K562 (cell line): ENCODE measurements around the gene VPS26A. TPM values are rescaled to one million over a fixed set of nuclear protein-coding genes. Genes with fewer than 3 reads are reported as not detected.

Experiments
- ATAC-seq: fragments of 200-7000 bp; cut with Tn5 transposase; 3 replicates; pipeline ENCODE4 v1.9.1; 2020; ENCODE audit warnings: moderate library complexity
- BruUV-seq: library from RNA; stranded (reverse); fragments of 400-500 nt; replicated peaks from 2 replicates; lab custom pipeline; 2021; lab: Mats Ljungman, UMichigan
- CTCF ChIA-PET: fragments of 300-600 bp; formaldehyde crosslinking; extraction: SDS; loops from one replicate; lab custom pipeline; 2021; ENCODE audit warnings: low intra/inter-chr PET ratio; lab: Yijun Ruan, JAX
- POLR2A ChIA-PET: fragments of 300-600, 350-650 bp; sonication (Branson Sonifier 250); formaldehyde crosslinking; extraction: SDS; loops from one replicate; lab custom pipeline; 2021; ENCODE audit warnings: antibody characterized with exemption, inconsistent platforms; lab: Yijun Ruan, JAX
- DNase-seq, 4 experiments: peaks; one replicate each; pipeline versions ENCODE4 v3.0.0 to v3.0.0-alpha.2; 2011 to 2018; ENCODE audit warnings: low spot score in 3 of 4, mixed read lengths in 3 of 4; ENCODE audit errors: extremely low read depth in 1 of 4
- FAIRE-seq: peaks from 2 replicates; lab custom pipeline; 2011; peaks lifted over from hg19 to GRCh38; lab: Jason Lieb, UNC
- H2AFZ ChIP-seq: 2 replicates; pipeline ENCODE4 v1.6.0; 2011; ENCODE audit warnings: low read depth, low read length, control low read depth, inconsistent platforms
- H3K27ac ChIP-seq: fragments of 200-600 bp; 3 replicates; pipeline ENCODE4 v1.8.0; 2011; ENCODE audit warnings: low read depth, mild to moderate bottlenecking, control low read depth, inconsistent platforms, low read length, moderate library complexity, mixed read lengths; ENCODE audit errors: extremely low read depth
- H3K27me3 ChIP-seq, 2 experiments: fragments of 300-600 bp in 1 of 2; 2 replicates in 1 of 2; 3 replicates in 1 of 2; pipeline versions ENCODE4 v1.6.0 to v1.8.0; 2011; ENCODE audit warnings: inconsistent platforms in 2 of 2, low read length in 2 of 2, mild to moderate bottlenecking in 1 of 2, mixed read lengths in 1 of 2, moderate library complexity in 1 of 2; ENCODE audit not compliant: control insufficient read depth in 2 of 2, insufficient read depth in 2 of 2
- H3K36me3 ChIP-seq: fragments of 300-600 bp; 3 replicates; pipeline ENCODE4 v1.8.0; 2011; ENCODE audit warnings: mild to moderate bottlenecking, low read length, inconsistent platforms; ENCODE audit not compliant: control insufficient read depth, insufficient read depth
- H3K4me1 ChIP-seq, 2 experiments: fragments of 200-600 bp in 1 of 2; replicated peaks in 1 of 2; 2 replicates in 1 of 2; 3 replicates in 1 of 2; pipeline versions ENCODE4 v1.5.1 to v1.8.0; 2011; ENCODE audit warnings: inconsistent platforms in 2 of 2, low read length in 2 of 2, mild to moderate bottlenecking in 1 of 2, mixed read lengths in 1 of 2, moderate library complexity in 1 of 2; ENCODE audit not compliant: control insufficient read depth in 2 of 2, insufficient read depth in 2 of 2
- H3K4me2 ChIP-seq: 2 replicates; pipeline ENCODE4 v1.6.1; 2011; ENCODE audit warnings: low read length, control low read depth, inconsistent platforms, mixed read lengths; ENCODE audit not compliant: insufficient read depth
- H3K4me3 ChIP-seq: fragments of 200-600 bp; sonication (generic), shearing (Covaris generic); 2 replicates; pipeline ENCODE4 v1.5.1; 2016; ENCODE audit warnings: control low read depth, inconsistent platforms
- H3K79me2 ChIP-seq: fragments of 200-600 bp; 3 replicates; pipeline ENCODE4 v1.8.0; 2011; ENCODE audit warnings: low read length, inconsistent platforms; ENCODE audit not compliant: control insufficient read depth, insufficient read depth
- H3K9ac ChIP-seq, 2 experiments: 2 replicates each; pipeline versions ENCODE4 v1.6.0 to v1.6.1; 2011; ENCODE audit warnings: low read depth in 2 of 2, low read length in 2 of 2, control low read depth in 1 of 2, inconsistent platforms in 1 of 2, mild to moderate bottlenecking in 1 of 2, mixed read lengths in 1 of 2; ENCODE audit not compliant: insufficient read depth in 1 of 2
- H3K9me1 ChIP-seq: one replicate; pipeline ENCODE4 v1.6.0; 2011; ENCODE audit warnings: inconsistent platforms, mild to moderate bottlenecking, low read length, moderate library complexity; ENCODE audit not compliant: control insufficient read depth, insufficient read depth
- H3K9me3 ChIP-seq: replicated peaks from 2 replicates; pipeline ENCODE4 v1.5.1; 2011; ENCODE audit warnings: low read depth, low read length, inconsistent platforms; ENCODE audit not compliant: control insufficient read depth, insufficient read depth
- H4K20me1 ChIP-seq: replicated peaks from 2 replicates; pipeline ENCODE4 v1.6.1; 2011; ENCODE audit warnings: low read length, inconsistent platforms, mixed read lengths; ENCODE audit not compliant: control insufficient read depth, insufficient read depth
- DEAF1 ChIP-seq: fragments of 450-650 bp; formaldehyde crosslinking; IDR thresholded peaks from 2 replicates; pipeline ENCODE4 v1.4.0; 2020; ENCODE audit warnings: mild to moderate bottlenecking, moderate library complexity
- MGA ChIP-seq: fragments of 450-650 bp; IDR thresholded peaks from 2 replicates; pipeline ENCODE4 v1.6.1; 2016; ENCODE audit warnings: mild to moderate bottlenecking, moderate library complexity
- NEUROD1 ChIP-seq: fragments of 150-350 bp; IDR thresholded peaks from 2 replicates; pipeline ENCODE4 v1.6.1; 2014; ENCODE audit warnings: borderline replicate concordance, low read length, low read depth; ENCODE audit not compliant: partially characterized antibody
- RBFOX2 ChIP-seq: fragments of 200-400 bp; formaldehyde crosslinking; IDR thresholded peaks from 2 replicates; pipeline ENCODE4 v1.6.1; 2017; ENCODE audit warnings: low read depth, mild to moderate bottlenecking, low read length, moderate library complexity
- TOE1 ChIP-seq, 2 experiments: fragments of 450-650 bp in 1 of 2; sonication (generic) in 1 of 2; formaldehyde crosslinking in 1 of 2; IDR thresholded peaks; 2 replicates each; pipeline versions ENCODE4 v1.7.1 to v1.8.0; 2016 to 2022; ENCODE audit warnings: borderline replicate concordance in 2 of 2, mild to moderate bottlenecking in 2 of 2, antibody characterized with exemption in 1 of 2, inconsistent platforms in 1 of 2, low read depth in 1 of 2, missing genetic modification reagents in 1 of 2, moderate library complexity in 1 of 2
- ZNF239 ChIP-seq: fragments of 250-450 bp; sonication (Bioruptor Pico); IDR thresholded peaks from 2 replicates; pipeline ENCODE4 v1.4.0; 2020; ENCODE audit warnings: mild to moderate bottlenecking
- WGBS: fragments of 100-300 bp; shearing (Covaris generic); methylation state at CpG from one replicate; pipeline ENCODE4 v1.1.6; 2016; ENCODE audit warnings: low coverage, mixed read lengths; ENCODE audit not compliant: insufficient coverage; ENCODE audit errors: missing lambda C conversion rate; 5-methylcytosine and 5-hydroxymethylcytosine counted together
- in situ Hi-C: fragments of 300-500 bp; cut with MboI; formaldehyde crosslinking; loops from 4 replicates; pipeline ENCODE4 v1.15.0; 2018; ENCODE audit warnings: inconsistent platforms, mixed read lengths
- intact Hi-C: fragments of 100-400 bp; cut with micrococcal nuclease; formaldehyde crosslinking; loops from 2 replicates; pipeline ENCODE4 v1.14.2; 2022
- polyA plus RNA-seq, 8 experiments: library from polyadenylated mRNA; depleted of rRNA in 4 of 8; stranded (reverse) in 5 of 8; unstranded in 3 of 8; fragments of >200 nt; fragmentation: Nextera tagmentation in 2 of 8; fragmentation: Illumina TruSeq in 1 of 8; extraction: Ambion mirVana in 2 of 8; extraction: Trizol in 1 of 8; gene quantifications; 2 replicates each; pipeline versions ENCODE4 v1.2.1 to v1.2.3, GENCODE V29; 2011 to 2014; ENCODE audit warnings: inconsistent platforms in 1 of 8, missing spikeins in 1 of 8
- total RNA-seq, 7 experiments: library from RNA; depleted of rRNA in 6 of 7; stranded (reverse); fragments of >200 nt in 6 of 7; fragmentation: Illumina TruSeq in 2 of 7; extraction: Trizol in 2 of 7; gene quantifications; 2 replicates each; pipeline versions ENCODE4 v1.2.1 to v1.2.3, GENCODE V29; 2011 to 2021; ENCODE audit warnings: low replicate concordance in 1 of 7

The VPS26A gene
- total and polyA plus RNA-seq, 9 of the 15 experiments (the other 6 are each of a cell fraction or from before 2014, with no cell fraction given): 47.1 to 137 (median 69.3) TPM

- H3K27ac ChIP-seq: peak overlapping the region; percentile 99
- peak; percentile 55 to 71 (median 56) for DNase-seq
- H3K4me2 ChIP-seq: peak overlapping the region; percentile 96
- 29% methylated on average over 21 of the region's 21 CpGs for WGBS
- no peak for FAIRE-seq
- in situ Hi-C loops: no loop called here
- H2AFZ ChIP-seq: peak overlapping the region; percentile 99
- TSS peak; percentile 98 for BruUV-seq
- H3K4me3 ChIP-seq: peak overlapping the region; percentile 99
- H3K4me1 ChIP-seq: peaks cover 7 to 8% of the 10 kb centered on the region in 2 experiments; a peak in 3 of 5 replicates
- intact Hi-C loops: loop anchor here (1.0 kb wide), 1 partner anchor 55 kb away; the partner anchor contains the start of gene VPS26A
- H3K27me3 ChIP-seq: no peaks in the 10 kb centered on the region
- POLR2A ChIA-PET: interaction anchor here (0.6 to 2.0 kb wide), 7 partner anchors 13 to 62 kb away, joined by 3 to 5 read pairs (median 4); no protein-coding TSS in a partner anchor
- no peaks in the 10 kb centered on the region for H3K9me1 ChIP-seq
- H4K20me1 ChIP-seq: peaks cover 4% of the 10 kb centered on the region; the same call in 1 of the 2 replicates
- peak; percentile 65 for ATAC-seq
- CTCF ChIA-PET: no interaction called here
- peak overlapping the region; percentile 97 to 98 for H3K9ac ChIP-seq
- H3K9me3 ChIP-seq: no peaks in the 10 kb centered on the region
- peaks cover 50% of the 10 kb centered on the region for H3K79me2 ChIP-seq
- H3K36me3 ChIP-seq: peaks cover 22% of the 10 kb centered on the region
- no peak for TF ChIP-seq RBFOX2
- no peak for TF ChIP-seq ZNF239 (CRISPR knock-in tag)
- TF ChIP-seq MGA: no peak
- TF ChIP-seq NEUROD1: no peak
- TF ChIP-seq DEAF1: no peak
- TF ChIP-seq TOE1 (IDR thresholded peaks at IDR 0.05; ENCODE audit: borderline replicate concordance): no peak
- TF ChIP-seq TOE1 (CRISPR knock-in tag; IDR thresholded peaks at IDR 0.05; ENCODE audit: borderline replicate concordance, low read depth): 0 out of 2 replicates have a peak, but pooled peaks have one; percentile 47
These were observed 55.2 kb downstream of the VPS26A start for GRCh38 chr10:69179089-69179742.
